Stimulated activated CD8-positive, alpha-beta memory T cell treated with anti-CD3 and anti-CD28 coated beads, Interleukin-15, amount 100 ng/mL, for 1 hour (primary cell): ENCODE measurements around the gene DTNA.
"Not testable (repeated sequence)": the region's sequence is repeated elsewhere in the genome, so short reads cannot be mapped to it uniquely, and the experiment has no call there.

Experiments
- DNase-seq: peaks from one replicate; pipeline ENCODE4 v3.0.0-alpha.2; 2020; ENCODE audit warnings: low read depth

Gene DTNA

DNA sequence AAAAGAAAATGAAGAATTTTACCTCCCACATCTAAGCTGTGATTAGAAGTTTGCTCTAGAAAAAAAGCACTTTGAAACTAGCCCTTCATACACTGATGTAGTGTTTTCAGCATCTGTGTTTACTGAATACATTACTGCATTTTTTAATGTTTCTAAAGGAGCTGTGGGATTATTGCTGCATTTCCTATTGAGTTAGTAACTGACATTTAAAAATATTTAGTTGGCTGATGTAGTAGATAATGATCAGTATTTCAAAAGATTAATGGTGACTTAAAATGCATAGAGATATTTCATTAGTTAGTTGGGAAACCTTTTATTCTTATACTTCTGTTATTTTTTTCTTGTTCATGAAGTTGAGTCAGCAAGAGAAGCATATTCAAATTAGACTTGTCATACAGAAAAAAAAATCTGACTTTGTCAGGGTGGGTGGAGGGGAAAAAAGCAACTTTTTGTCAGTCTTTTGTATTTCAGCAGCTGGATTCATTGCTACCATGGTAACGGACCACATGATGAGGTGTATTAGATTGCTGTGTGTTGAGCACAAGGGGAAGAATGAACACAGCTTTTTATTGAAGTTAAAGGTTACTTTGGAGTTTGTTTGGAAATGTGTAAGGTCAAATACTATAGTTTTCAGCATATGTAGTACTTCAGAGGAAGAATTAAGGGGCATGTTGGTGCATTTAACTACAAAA is at the start of gene DTNA:
DTNA (plus strand) TSS at position 549 of the 692 bp plus-strand sequence. CDS start 45,679 bp downstream, outside the sequence.
- DNase-seq: no peak

- DNase-seq: no peak
These were observed 49.5 kb upstream of the DTNA start for GRCh38 chr18:34660572-34660971.

DNA sequence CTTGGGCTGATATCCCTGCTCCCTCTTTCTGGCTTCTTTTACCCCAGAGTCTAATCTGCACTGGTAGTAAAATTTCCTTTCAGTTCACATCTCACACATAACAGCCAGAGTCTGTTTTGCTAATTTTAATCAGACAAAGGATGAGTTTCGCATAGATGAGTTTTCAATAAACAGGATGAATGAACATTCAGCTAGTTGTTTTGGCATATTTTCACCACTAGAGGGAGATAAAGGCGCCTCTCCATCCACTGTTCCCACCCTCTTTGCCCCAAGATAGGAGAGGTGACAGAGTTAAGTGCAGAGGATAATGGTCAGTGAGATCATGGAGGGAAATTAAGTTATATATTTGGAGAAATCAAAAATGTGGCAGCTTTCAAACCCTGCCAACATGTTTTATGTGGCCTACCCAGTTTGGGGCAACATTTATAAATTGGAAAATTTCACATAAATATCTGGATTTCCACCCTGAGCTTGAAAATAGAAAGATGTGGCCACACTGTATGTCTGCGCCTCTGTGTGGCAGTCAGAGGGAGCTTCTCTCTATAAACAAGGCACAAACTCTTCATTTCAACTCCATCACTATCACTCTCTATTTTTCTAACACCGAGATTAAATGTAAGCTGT is 48.5 kb upstream of the DTNA start:
- DNase-seq: no peak

GRCh38 chr18:34676816-34677574 is 33.1 kb upstream of the DTNA start:
- DNase-seq: no peak

- not testable (repeated sequence) for DNase-seq
These were observed 20.3 kb upstream of the DTNA start for GRCh38 chr18:34689750-34690149.

GRCh38 chr18:34691614-34692013 is 18.5 kb upstream of the DTNA start:
- no peak for DNase-seq

DNA sequence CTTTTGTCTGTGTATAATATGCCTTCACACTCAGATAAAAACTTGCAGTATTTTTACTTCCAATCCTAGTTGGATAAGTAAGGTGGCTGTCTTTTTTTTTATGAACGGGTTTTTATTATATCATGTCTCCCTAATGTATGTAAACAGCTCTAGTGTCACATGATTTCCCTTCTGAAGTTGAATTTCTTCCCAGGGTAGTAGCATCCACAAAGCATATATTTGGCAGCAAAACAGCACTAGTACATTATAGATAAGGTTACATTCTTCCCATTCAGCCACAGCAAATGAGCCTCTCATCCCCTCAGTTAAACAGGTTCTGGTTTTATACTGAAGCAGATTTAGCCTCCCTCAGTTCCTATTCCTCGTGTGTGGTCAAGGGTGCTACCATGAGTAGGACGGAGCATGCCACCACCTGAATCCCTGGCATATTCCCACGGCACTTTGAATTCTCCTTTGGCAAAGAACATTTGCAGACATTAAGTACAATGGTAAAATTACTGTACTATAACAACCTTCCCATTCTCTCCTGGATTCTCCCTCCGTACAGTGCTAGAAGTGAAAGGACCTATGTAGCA is 15.4 kb upstream of the DTNA start:
- no peak for DNase-seq

- no peak for DNase-seq
These were observed 14.8 kb upstream of the DTNA start for GRCh38 chr18:34695310-34695709.

GRCh38 chr18:34696671-34697070 is 13.4 kb upstream of the DTNA start:
- DNase-seq: no peak

- no peak for DNase-seq
These were observed 12.9 kb upstream of the DTNA start for GRCh38 chr18:34697233-34697632.

DNA sequence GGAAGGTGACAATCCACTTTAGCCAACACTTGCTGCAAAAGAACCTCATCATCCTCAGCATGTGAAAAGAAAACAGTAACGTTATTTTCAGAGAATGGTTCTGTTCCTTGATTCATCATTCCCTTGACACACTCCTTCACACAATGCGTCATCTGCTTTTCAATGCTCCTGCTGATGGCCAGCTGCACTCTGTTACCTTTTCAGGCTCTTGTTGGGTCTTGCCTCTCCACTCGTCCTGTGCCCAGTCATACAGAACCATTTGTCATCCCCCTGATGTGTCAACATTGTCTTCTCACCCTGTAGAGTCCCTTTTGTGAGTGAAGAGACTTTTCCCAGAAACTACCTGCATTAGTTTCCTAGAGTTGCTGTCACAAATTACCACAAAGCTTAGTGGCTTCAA is 12.2 kb upstream of the DTNA start:
- DNase-seq: no peak

GRCh38 chr18:34701911-34702310 is 8.2 kb upstream of the DTNA start:
- DNase-seq: no peak

DNA sequence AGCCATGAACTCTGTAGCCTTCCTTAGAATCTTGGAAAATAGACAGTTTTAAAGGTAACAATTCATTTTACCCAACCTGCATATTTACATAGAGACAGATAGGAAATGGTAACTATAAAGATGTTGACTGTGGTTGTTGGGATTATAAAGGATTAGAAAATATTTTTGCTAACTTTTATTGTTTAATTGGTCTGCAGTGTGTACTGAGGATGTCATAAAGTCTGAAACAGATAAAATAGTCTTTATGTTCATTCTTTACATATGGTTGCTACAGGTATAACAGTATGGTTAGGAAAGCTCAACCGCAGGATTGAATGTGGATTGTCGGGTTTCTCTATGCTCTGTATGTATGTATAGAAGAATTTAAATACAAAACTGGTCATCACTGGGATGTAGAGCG is 7.3 kb upstream of the DTNA start:
- DNase-seq: no peak

GRCh38 chr18:34704074-34704473 is 6.0 kb upstream of the DTNA start:
- DNase-seq: no peak

DNA sequence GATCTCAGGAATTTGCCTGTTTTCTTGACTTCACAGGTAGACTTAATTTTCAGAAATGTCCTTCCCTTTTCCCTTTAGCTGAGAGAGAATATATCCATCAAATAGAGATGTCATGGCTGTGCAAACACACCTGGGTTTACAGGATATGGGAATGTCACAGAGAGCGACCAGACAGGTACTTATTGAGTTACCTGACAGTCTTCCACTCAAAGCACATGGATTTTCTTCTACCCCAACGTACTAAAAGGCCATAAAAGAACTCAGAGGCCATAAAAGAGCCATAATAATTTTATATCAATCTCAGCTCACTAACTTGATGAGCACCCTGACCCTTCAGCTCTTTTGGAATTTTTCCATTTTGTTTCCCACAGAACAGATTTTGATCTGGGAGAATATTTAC is 5.3 kb upstream of the DTNA start:
- no peak for DNase-seq

GRCh38 chr18:34707670-34708069 is 2.4 kb upstream of the DTNA start:
- no peak for DNase-seq

- no peak for DNase-seq
These were observed 994 bp upstream of the DTNA start for GRCh38 chr18:34709104-34709503.

- DNase-seq: no peak
These were observed 388 bp downstream of the DTNA start for GRCh38 chr18:34710458-34710914.

DNA sequence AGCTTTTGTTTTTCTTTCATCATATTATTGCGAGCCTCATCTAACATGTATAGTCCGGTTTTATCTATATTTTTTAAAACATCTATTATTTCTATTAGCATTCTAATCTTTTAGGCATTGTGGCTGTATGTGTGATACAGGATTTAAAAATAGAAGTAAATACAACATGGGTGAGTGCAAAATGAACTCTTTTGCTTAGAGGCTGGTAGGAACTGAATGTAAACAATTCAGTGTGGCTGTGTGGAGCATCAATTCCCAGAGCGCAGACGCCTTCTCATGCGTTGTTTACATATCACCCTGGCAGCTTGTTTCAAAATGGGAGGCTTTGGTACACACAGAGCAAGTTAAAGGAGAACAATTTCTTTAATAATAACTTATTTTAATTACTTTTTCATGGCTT is 836 bp downstream of the DTNA start:
- no peak for DNase-seq

- not testable (repeated sequence) for DNase-seq
These were observed 6.0 kb downstream of the DTNA start for GRCh38 chr18:34716111-34716510.

DNA sequence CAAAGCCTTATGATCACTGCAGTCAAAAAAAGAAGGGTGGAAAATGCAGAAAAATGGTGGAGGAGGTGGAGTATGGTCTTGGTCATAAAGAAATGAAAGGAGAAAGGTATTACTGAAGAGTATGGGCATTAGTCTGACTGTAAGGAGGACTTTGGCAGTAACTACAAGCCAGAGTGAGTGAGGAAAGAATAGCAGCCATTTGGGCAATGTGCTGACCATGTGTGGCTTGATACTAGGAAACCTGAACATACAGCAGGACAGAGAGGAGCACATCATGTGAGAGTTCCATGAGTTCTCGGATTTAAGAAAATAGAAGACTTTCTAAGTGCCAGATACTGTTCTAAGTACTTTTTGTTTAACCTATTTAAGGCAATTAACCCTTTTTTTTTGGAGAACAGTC is 8.5 kb downstream of the DTNA start:
- no peak for DNase-seq

DNA sequence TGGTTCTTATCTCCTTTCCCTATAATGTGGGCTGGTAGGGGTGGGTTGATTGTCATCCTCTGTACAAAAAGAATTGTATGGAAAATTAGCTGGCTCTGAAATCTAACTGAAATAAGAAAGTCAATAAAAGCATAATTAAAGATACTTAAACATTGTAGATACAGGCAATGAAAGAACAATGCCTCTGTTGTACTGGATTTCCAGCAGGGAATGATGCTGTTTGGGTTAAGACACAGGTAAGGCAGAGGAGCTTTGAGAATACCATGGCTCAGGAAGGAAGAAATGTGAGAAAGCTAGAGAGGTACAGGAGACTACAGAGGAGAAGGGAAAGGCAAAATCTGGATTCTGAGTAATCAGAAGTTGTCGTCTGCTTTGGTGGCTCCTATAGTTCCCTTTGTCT is 10.1 kb downstream of the DTNA start:
- DNase-seq: no peak

DNA sequence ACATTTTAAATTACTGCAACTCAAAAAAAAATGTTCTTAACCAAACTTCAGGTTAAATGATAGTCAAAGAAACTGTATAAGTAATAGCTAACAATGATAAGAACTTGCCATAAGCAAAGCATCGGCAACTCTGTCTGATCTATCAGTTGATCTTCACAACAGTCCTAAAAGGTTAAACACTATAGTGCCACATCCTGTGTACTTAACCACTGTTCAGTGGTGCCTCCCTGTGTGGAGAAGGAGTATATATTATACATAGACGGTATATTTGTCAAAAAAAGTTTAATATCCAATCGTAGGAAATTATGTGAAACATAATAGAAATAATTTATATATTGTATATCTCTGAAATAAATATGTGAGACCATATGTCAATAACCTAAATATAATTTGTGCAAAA is 13.0 kb downstream of the DTNA start:
- DNase-seq: no peak
